Nephron (organoid): ENCODE measurements around the gene SASH1.

Experiments used
- H3K27ac Mint-ChIP-seq, 3 experiments: 2 replicates each; pipeline ENCODE4 v1.8.0; 2020; ENCODE audit warnings: mixed read lengths in 3 of 3, mild to moderate bottlenecking in 2 of 3, moderate library complexity in 1 of 3
- H3K27me3 Mint-ChIP-seq: 2 replicates; pipeline ENCODE4 v1.8.0; 2021; ENCODE audit warnings: low read depth, mild to moderate bottlenecking, moderate library complexity, mixed read lengths
- H3K36me3 Mint-ChIP-seq: 2 replicates; pipeline ENCODE4 v1.8.0; 2020; ENCODE audit warnings: low read depth, mixed read lengths
- H3K4me1 Mint-ChIP-seq: 2 replicates; pipeline ENCODE4 v1.8.0; 2020; ENCODE audit warnings: mixed read lengths
- H3K4me3 Mint-ChIP-seq, 3 experiments: 2 replicates each; pipeline ENCODE4 v1.8.0; 2020; ENCODE audit warnings: mild to moderate bottlenecking in 3 of 3, mixed read lengths in 3 of 3, moderate library complexity in 2 of 3
- H3K9me3 Mint-ChIP-seq: 2 replicates; pipeline ENCODE4 v1.8.0; 2020; ENCODE audit warnings: mixed read lengths
- TF ChIP-seq, protein P1 (sequence below), 3 experiments: fragments of 200-600 bp; sonication (generic); IDR thresholded peaks; one replicate each; pipeline ENCODE4 v1.5.0; 2021; ENCODE audit warnings: antibody characterized with exemption in 3 of 3; ENCODE audit not compliant: unreplicated experiment in 3 of 3

The SASH1 gene

GRCh38 chr6:148521158-148521557 is 178.5 kb downstream of the SASH1 start:
- Mint-ChIP-seq H3K4me1 (peaks cover 44% of the 10 kb centered on the region), H3K36me3 (peaks cover 76% of the 10 kb centered on the region), H3K27me3 (no peaks in the 10 kb centered on the region), H3K9me3 (no peaks in the 10 kb centered on the region), H3K27ac (peak overlapping the region in 2 of 3 experiments; percentile 17 to 41), H3K4me3 (no peak overlapping the region)
- TF ChIP-seq, protein P1, sequence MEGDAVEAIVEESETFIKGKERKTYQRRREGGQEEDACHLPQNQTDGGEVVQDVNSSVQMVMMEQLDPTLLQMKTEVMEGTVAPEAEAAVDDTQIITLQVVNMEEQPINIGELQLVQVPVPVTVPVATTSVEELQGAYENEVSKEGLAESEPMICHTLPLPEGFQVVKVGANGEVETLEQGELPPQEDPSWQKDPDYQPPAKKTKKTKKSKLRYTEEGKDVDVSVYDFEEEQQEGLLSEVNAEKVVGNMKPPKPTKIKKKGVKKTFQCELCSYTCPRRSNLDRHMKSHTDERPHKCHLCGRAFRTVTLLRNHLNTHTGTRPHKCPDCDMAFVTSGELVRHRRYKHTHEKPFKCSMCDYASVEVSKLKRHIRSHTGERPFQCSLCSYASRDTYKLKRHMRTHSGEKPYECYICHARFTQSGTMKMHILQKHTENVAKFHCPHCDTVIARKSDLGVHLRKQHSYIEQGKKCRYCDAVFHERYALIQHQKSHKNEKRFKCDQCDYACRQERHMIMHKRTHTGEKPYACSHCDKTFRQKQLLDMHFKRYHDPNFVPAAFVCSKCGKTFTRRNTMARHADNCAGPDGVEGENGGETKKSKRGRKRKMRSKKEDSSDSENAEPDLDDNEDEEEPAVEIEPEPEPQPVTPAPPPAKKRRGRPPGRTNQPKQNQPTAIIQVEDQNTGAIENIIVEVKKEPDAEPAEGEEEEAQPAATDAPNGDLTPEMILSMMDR (IDR thresholded peaks at IDR 0.05; ENCODE audit: unreplicated experiment in 3 of 3): no peak

DNA sequence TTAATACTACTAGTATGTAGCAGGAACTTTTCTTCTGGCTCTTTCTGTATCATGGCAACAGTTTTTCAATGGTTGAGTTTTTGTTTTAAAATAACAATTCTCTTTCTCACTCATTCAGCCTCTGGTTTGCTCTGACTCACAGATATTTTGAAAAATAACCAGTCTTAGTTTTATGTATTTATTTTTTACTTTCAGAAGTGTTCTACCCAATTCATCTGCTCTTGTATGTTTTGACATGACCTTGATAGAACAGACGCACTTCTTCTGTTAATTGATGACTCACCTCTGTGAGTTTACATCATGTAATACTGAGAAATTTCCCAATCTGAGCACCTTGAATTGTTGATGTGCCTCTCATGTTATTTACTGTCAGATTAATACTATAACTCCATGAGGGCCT is 178.9 kb downstream of the SASH1 start:
- TF ChIP-seq, protein P1 (IDR thresholded peaks at IDR 0.05; ENCODE audit: unreplicated experiment in 3 of 3): no peak
- Mint-ChIP-seq H3K4me3 (no peak overlapping the region), H3K27ac (peak overlapping the region in 1 of 3 experiments; percentile 41), H3K4me1 (peaks cover 44% of the 10 kb centered on the region), H3K9me3 (no peaks in the 10 kb centered on the region), H3K27me3 (no peaks in the 10 kb centered on the region), H3K36me3 (peaks cover 79% of the 10 kb centered on the region)

DNA sequence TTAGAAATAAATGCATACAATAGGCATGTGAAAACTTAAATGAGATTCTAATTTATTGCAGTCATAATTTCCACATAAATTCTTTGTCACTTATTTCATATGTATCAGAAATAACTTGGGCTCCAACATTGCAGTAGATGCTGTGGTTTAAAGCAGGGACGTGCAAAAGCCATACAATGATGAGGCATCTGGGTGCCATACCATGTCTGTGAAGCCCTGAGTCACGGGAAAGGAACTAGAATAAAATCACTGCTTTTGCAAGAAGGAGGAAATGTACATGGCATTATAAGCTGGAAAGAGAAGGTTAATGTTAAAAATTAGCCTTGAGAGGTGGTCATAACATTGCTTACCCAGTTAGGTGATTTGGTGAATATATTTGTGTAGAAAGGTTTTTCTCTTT is 180.4 kb downstream of the SASH1 start:
- Mint-ChIP-seq H3K4me1 (peaks cover 35% of the 10 kb centered on the region), H3K27me3 (no peaks in the 10 kb centered on the region), H3K27ac (no peak overlapping the region), H3K4me3 (no peak overlapping the region), H3K9me3 (no peaks in the 10 kb centered on the region), H3K36me3 (peaks cover 82% of the 10 kb centered on the region)
- TF ChIP-seq, protein P1 (IDR thresholded peaks at IDR 0.05; ENCODE audit: unreplicated experiment in 3 of 3): no peak

GRCh38 chr6:148523551-148523950 is 180.9 kb downstream of the SASH1 start:
- Mint-ChIP-seq H3K4me3 (no peak overlapping the region), H3K27ac (no peak overlapping the region), H3K9me3 (no peaks in the 10 kb centered on the region), H3K4me1 (peaks cover 30% of the 10 kb centered on the region), H3K36me3 (peaks cover 83% of the 10 kb centered on the region), H3K27me3 (no peaks in the 10 kb centered on the region)
- TF ChIP-seq, protein P1 (IDR thresholded peaks at IDR 0.05; ENCODE audit: unreplicated experiment in 3 of 3): no peak

- H3K4me3 Mint-ChIP-seq: no peak overlapping the region
- TF ChIP-seq, protein P1 (IDR thresholded peaks at IDR 0.05; ENCODE audit: unreplicated experiment in 3 of 3): no peak
- H3K9me3 Mint-ChIP-seq: no peaks in the 10 kb centered on the region
- peaks cover 84% of the 10 kb centered on the region for H3K36me3 Mint-ChIP-seq
- H3K4me1 Mint-ChIP-seq: peaks cover 23% of the 10 kb centered on the region
- no peaks in the 10 kb centered on the region for H3K27me3 Mint-ChIP-seq
- H3K27ac Mint-ChIP-seq: no peak overlapping the region
Measured at GRCh38 chr6:148524471-148524882, 181.8 kb downstream of the SASH1 start.

DNA sequence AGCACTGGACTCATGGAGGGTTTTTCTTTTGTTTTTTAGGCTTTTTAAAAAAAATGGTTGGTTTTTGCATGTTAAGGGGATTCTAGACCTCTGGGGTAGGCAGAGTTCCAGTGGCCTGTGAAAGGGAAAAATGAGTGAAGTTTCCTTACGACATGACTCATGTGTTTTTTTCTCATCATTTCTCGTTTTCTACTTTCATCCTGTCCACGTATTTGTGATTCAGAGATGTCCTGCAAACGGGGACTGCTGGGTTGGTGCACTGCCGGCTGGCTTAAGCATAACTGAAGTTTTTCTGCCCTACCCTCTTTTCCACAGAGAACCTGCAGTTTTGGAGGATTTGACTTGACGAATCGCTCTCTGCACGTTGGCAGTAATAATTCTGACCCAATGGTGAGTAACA is 182.3 kb downstream of the SASH1 start:
- Mint-ChIP-seq H3K27ac (no peak overlapping the region), H3K4me1 (peaks cover 23% of the 10 kb centered on the region), H3K36me3 (peaks cover 79% of the 10 kb centered on the region), H3K9me3 (no peaks in the 10 kb centered on the region), H3K27me3 (no peaks in the 10 kb centered on the region), H3K4me3 (no peak overlapping the region)
- TF ChIP-seq, protein P1 (IDR thresholded peaks at IDR 0.05; ENCODE audit: unreplicated experiment in 3 of 3): no peak
